Activated naive CD4-positive, alpha-beta T cell treated with anti-CD3 and anti-CD28 coated beads, Interleukin-2, amount 50 U/mL, for 24 hours (primary cell): Measurements from ENCODE around the gene C10orf105.

Experiments used
- H3K27ac Mint-ChIP-seq: one replicate; pipeline ENCODE4 v1.8.0; 2021; ENCODE audit warnings: mild to moderate bottlenecking, mixed read lengths
- H3K27me3 Mint-ChIP-seq: one replicate; pipeline ENCODE4 v1.8.0; 2021; ENCODE audit warnings: mixed read lengths
- H3K36me3 Mint-ChIP-seq: one replicate; pipeline ENCODE4 v1.8.0; 2021; ENCODE audit warnings: mixed read lengths
- H3K4me1 Mint-ChIP-seq: one replicate; pipeline ENCODE4 v1.8.0; 2021; ENCODE audit warnings: mixed read lengths
- H3K4me3 Mint-ChIP-seq: one replicate; pipeline ENCODE4 v1.8.0; 2021; ENCODE audit warnings: mild to moderate bottlenecking, mixed read lengths
- H3K9me3 Mint-ChIP-seq: one replicate; pipeline ENCODE4 v1.8.0; 2021; ENCODE audit warnings: mixed read lengths

C10orf105 gene

GRCh38 chr10:71719464-71720201 lies at the start of gene C10orf105:
Gene C10orf105, minus strand, starts transcription at chr10:71719778. Its CDS starts 3,441 bp downstream, at chr10:71716337.
- Mint-ChIP-seq H3K36me3 (no peaks in the 10 kb centered on the region), H3K4me1 (peaks cover 59% of the 10 kb centered on the region), H3K27me3 (no peaks in the 10 kb centered on the region), H3K4me3 (no peak within 1 kb of the TSS), H3K27ac (peak within 1 kb of the TSS; percentile 83), H3K9me3 (no peaks in the 10 kb centered on the region)

DNA sequence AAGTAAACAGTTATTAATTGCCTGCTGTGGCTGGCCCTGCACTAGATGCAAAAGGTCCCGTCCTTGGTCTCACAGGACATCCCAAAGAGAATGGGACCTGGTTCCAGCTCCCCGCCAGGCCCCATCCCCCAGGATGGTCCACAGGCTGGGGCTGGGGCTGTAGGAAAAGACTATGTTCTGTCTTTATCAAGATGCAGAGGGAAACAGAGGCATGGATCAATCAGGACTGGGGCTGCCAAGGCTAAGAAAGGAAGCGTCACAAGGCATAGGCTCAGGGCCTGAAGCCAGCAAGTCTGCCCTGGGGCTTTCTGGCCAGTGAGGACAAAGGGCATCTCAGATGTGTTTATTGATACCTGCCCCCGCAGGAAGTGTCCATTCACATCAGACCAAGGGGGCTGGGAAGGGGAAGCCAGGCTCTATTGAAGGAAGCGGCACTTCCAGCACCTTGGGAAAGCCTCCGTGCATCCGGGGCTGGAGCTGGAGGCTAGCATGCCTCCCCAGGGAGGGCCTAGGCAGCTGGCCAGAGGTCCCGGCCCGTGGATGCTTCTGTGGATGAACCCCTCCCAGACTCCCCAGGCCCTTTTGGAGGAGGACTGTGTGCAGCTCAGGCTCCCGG lies 48.0 kb upstream of the C10orf105 start:
- peaks cover 36% of the 10 kb centered on the region for H3K36me3 Mint-ChIP-seq
- peaks cover 81% of the 10 kb centered on the region for H3K4me1 Mint-ChIP-seq
- no peaks in the 10 kb centered on the region for H3K27me3 Mint-ChIP-seq
- peak overlapping the region; percentile 97 for H3K27ac Mint-ChIP-seq
- H3K4me3 Mint-ChIP-seq: peak overlapping the region; percentile 95
- H3K9me3 Mint-ChIP-seq: no peaks in the 10 kb centered on the region

GRCh38 chr10:71766717-71767419 lies 47.3 kb upstream of the C10orf105 start:
- peak overlapping the region; percentile 95 for H3K27ac Mint-ChIP-seq
- H3K4me3 Mint-ChIP-seq: peak overlapping the region; percentile 86
- peaks cover 87% of the 10 kb centered on the region for H3K4me1 Mint-ChIP-seq
- no peaks in the 10 kb centered on the region for H3K27me3 Mint-ChIP-seq
- peaks cover 31% of the 10 kb centered on the region for H3K36me3 Mint-ChIP-seq
- H3K9me3 Mint-ChIP-seq: no peaks in the 10 kb centered on the region

DNA sequence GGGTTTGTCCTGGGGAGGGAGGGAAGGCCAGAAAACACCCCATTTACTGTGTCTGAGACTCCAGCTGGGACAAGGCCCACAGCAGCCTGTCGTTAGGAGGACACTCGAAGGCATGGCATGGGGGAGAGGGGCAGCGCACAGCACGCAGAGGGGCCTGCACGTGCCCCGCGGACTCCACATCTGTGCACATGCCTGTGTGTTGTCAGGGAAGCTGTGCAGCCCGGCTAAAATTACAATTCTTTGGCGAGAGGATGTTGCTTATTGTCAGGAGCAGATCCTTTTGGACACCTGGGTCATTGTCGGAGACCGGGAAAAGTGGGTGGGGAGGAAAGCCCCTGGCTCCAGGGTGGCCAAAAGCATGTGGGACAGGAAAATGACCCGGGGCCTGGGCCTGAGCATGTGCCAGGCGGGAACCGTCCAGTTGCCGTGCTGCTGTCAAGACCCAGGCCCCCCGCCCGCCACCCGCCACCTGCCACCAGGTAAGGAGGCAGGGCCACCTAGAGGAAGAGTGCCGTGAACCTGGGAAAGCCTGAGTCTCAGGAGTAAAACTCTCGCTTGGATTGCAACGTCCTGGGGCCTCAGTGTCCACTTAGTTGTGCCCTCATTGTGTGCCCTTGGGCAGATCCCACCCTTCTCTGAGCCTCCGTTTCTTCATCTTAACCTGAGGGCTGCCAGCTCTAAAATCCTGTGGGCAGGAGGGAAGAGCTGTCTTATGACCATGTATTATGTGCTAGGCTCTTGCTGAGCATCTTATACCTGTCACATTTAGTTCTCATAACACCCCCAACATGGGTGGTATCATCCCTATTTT lies 46.5 kb upstream of the C10orf105 start:
- H3K36me3 Mint-ChIP-seq: peaks cover 28% of the 10 kb centered on the region
- peaks cover 90% of the 10 kb centered on the region for H3K4me1 Mint-ChIP-seq
- H3K4me3 Mint-ChIP-seq: peak overlapping the region; percentile 86
- H3K9me3 Mint-ChIP-seq: no peaks in the 10 kb centered on the region
- H3K27ac Mint-ChIP-seq: peak overlapping the region; percentile 95
- H3K27me3 Mint-ChIP-seq: no peaks in the 10 kb centered on the region

GRCh38 chr10:71765176-71765904 lies 45.8 kb upstream of the C10orf105 start:
- Mint-ChIP-seq H3K9me3 (no peaks in the 10 kb centered on the region), H3K4me1 (peaks cover 93% of the 10 kb centered on the region), H3K27me3 (no peaks in the 10 kb centered on the region), H3K4me3 (peak overlapping the region; percentile 86), H3K36me3 (peaks cover 31% of the 10 kb centered on the region), H3K27ac (peak overlapping the region; percentile 89)

GRCh38 chr10:71763352-71764127 lies 44.0 kb upstream of the C10orf105 start:
- H3K4me1 Mint-ChIP-seq: peaks cover 92% of the 10 kb centered on the region
- peaks cover 21% of the 10 kb centered on the region for H3K36me3 Mint-ChIP-seq
- H3K9me3 Mint-ChIP-seq: no peaks in the 10 kb centered on the region

DNA sequence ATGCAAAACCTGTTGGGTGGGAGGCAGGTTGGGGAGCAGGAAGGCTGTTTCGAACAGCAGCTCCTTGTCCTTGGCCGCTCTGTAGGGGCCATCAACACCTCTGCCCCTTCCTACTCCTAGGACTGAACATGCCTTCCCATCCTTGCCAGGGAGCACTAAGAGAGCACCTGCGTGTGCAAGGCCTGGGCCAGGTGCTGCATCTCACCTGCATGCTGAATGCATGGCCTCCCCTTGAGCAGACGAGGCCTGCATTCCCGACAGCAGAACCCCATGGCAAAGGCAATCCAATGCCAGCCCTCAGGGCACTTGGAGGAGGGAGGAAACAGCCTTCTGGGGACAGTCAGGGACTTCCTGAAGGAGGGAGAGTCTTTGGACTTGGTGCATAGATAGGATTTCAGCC lies 42.7 kb upstream of the C10orf105 start:
- Mint-ChIP-seq H3K4me3 (no peak overlapping the region), H3K27ac (peak overlapping the region; percentile 81), H3K36me3 (peaks cover 23% of the 10 kb centered on the region), H3K27me3 (no peaks in the 10 kb centered on the region), H3K9me3 (no peaks in the 10 kb centered on the region), H3K4me1 (peaks cover 92% of the 10 kb centered on the region)

More at GRCh38 chr10:71763352-71764127, 44.0 kb upstream of the C10orf105 start:
- Mint-ChIP-seq H3K27ac (peak overlapping the region; percentile 93), H3K4me3 (peak overlapping the region; percentile 61), H3K27me3 (no peaks in the 10 kb centered on the region)

- no peaks in the 10 kb centered on the region for H3K27me3 Mint-ChIP-seq
- peaks cover 92% of the 10 kb centered on the region for H3K4me1 Mint-ChIP-seq
- peak overlapping the region; percentile 73 for H3K4me3 Mint-ChIP-seq
- H3K27ac Mint-ChIP-seq: peak overlapping the region; percentile 96
- peaks cover 19% of the 10 kb centered on the region for H3K36me3 Mint-ChIP-seq
- H3K9me3 Mint-ChIP-seq: no peaks in the 10 kb centered on the region
Measured at GRCh38 chr10:71761541-71762113, 42.0 kb upstream of the C10orf105 start.

DNA sequence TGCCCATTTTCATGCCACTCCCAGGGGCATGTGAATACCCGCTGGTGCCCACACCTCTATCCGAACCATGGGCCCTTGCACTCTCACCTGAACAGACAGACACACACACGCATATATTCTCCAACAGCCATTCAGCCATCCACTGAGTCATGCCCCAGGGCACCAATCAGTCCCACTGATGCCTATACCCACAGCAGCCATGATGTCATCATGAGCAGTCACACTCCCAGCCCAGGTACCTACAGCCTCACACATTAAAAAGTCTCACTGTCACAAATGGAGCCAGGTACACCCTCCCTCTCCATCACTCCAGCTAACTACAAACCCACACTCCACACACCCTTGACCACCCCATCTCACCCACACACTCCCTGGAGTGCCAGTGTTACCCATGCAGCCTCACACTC lies 41.5 kb upstream of the C10orf105 start:
- Mint-ChIP-seq H3K36me3 (peaks cover 22% of the 10 kb centered on the region), H3K9me3 (no peaks in the 10 kb centered on the region), H3K27me3 (no peaks in the 10 kb centered on the region), H3K4me1 (peaks cover 92% of the 10 kb centered on the region), H3K27ac (peak overlapping the region; percentile 96), H3K4me3 (peak overlapping the region; percentile 73)

- peak overlapping the region; percentile 77 for H3K4me3 Mint-ChIP-seq
- peaks cover 93% of the 10 kb centered on the region for H3K4me1 Mint-ChIP-seq
- H3K27ac Mint-ChIP-seq: peak overlapping the region; percentile 91
- no peaks in the 10 kb centered on the region for H3K27me3 Mint-ChIP-seq
- no peaks in the 10 kb centered on the region for H3K9me3 Mint-ChIP-seq
- H3K36me3 Mint-ChIP-seq: peaks cover 25% of the 10 kb centered on the region
Measured at GRCh38 chr10:71757399-71757922, 37.9 kb upstream of the C10orf105 start.

DNA sequence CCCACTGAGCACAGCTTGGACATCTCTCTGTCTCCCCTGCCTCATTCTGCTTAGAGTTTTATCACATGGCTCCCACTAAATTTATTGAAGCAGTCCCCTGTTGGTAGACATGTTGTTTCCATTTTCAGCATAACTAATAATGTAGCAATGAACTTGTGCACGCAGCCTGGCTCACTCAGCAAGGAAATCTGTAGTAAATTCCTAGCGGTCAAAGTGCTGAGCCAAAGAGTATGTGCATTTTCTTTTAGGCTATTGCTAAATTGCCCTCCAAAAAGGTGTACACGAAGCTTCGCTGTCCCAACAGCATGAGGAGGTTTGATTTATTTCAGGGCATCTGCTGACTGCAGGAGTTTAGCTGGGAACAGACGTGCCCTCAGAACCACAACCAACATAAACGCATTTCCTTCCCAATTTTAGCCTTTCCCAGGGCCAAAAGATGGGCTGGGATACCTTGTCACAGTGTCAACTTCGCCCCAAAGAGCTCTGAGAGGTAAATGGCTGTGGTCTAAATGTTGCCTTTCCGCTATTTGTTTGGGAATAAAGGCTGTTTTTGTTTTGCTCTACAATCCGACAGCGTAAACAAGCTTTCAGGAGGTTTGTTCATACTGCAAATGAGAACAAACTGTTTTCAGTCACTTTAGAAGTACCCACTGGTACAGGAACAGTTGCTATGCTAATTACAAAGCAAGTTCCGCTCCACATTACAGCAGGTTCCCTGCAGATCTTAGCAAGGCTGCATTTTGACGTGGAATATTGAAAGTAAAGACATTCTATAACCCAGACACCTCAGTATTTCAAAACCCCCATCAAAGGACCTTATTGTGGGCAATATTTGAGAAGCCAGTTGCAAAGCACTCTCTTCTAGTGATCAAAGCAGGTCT lies 37.0 kb upstream of the C10orf105 start:
- Mint-ChIP-seq H3K27ac (peak overlapping the region; percentile 91), H3K4me1 (peaks cover 93% of the 10 kb centered on the region), H3K9me3 (no peaks in the 10 kb centered on the region), H3K4me3 (peak overlapping the region; percentile 77), H3K36me3 (peaks cover 29% of the 10 kb centered on the region), H3K27me3 (no peaks in the 10 kb centered on the region)

GRCh38 chr10:71755179-71755879 lies 35.8 kb upstream of the C10orf105 start:
- no peaks in the 10 kb centered on the region for H3K9me3 Mint-ChIP-seq
- H3K27me3 Mint-ChIP-seq: no peaks in the 10 kb centered on the region
- H3K36me3 Mint-ChIP-seq: peaks cover 26% of the 10 kb centered on the region
- peak overlapping the region; percentile 91 for H3K27ac Mint-ChIP-seq
- H3K4me3 Mint-ChIP-seq: no peak overlapping the region
- H3K4me1 Mint-ChIP-seq: peaks cover 89% of the 10 kb centered on the region
